ENCODE data around the gene HRAS.

The HRAS gene

GRCh38 chr11:553083-553987, 18.0 kb upstream of the HRAS start:
- no peak for DNase-seq

- DNase-seq = no peak
Observed at GRCh38 chr11:551596-551995, 16.2 kb upstream of the HRAS start.

DNA sequence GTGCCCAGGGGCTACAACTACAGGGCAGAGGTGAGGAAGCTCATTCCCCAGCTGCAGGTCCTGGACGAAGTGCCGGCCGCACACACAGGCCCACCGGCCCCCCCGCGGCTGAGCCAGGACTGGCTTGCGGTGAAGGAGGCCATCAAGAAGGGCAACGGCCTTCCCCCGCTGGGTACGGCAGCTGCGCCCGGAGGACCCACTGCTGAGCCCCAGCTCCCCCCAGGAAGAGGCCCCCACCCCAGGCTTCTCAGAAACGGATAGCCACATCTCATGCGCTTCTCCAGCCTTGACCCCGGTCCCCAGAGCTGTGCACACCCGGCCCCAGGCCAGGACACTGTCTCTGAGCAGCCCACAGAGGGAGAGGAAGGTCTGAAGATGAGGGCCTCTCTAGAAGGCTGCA, 15.8 kb upstream of the HRAS start:
- no peak for DNase-seq

GRCh38 chr11:550746-551085, 15.3 kb upstream of the HRAS start:
- no peak for DNase-seq

DNA sequence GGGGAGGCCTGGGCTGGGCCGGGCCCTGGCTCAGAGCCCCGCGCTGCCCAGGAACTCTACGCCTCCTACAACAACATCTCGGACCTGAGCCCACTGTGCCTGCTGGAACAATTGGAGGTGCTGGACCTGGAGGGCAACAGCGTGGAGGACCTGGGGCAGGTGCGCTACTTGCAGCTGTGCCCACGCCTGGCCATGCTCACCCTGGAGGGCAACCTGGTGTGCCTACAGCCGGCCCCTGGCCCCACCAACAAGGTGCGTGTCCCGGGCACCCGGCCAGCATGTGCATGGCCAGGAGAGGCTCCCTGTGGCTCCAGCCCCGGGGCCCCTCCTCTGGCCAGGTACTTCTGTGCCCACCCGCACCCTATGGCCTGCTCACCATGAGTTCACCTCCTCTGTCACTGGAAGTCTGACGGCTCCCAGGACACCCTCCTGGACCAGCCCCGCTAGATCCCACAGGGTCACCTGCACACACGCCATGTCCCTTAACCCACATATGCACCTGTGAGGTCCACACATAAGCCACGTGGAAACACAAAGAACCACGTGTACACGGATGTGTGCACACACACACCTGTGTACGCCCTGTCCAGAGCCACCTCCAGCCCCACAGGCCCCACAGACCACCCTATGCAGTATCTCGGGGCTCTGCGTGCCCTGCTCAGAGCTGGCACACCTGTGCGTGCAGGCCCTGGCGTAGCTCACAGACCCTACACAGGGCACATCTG, 14.8 kb upstream of the HRAS start:
- no peak for DNase-seq

GRCh38 chr11:548700-549603, 13.6 kb upstream of the HRAS start:
- DNase-seq = no peak

DNA sequence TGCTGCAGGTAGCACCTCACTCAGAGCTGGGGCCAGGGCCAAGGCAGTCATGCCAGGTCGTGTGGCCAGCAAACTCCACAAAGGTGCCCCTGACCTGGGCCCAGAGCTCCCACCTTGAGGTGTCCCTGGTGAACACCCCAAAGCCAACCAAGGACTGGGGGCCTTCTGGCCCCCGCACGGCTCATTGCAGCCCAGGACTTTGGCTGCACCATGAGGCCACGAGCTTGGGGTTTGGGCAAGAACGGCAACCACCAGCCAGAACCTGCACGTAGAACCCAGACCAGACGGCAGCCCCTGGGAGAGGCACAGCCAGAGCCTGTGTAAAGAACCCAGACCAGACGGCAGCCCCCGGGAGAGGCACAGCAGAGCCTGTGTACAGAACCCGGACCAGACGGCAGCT, 9.8 kb upstream of the HRAS start:
- DNase-seq = no peak

- no peak for DNase-seq
Observed at GRCh38 chr11:544817-545166, 9.4 kb upstream of the HRAS start.

DNA sequence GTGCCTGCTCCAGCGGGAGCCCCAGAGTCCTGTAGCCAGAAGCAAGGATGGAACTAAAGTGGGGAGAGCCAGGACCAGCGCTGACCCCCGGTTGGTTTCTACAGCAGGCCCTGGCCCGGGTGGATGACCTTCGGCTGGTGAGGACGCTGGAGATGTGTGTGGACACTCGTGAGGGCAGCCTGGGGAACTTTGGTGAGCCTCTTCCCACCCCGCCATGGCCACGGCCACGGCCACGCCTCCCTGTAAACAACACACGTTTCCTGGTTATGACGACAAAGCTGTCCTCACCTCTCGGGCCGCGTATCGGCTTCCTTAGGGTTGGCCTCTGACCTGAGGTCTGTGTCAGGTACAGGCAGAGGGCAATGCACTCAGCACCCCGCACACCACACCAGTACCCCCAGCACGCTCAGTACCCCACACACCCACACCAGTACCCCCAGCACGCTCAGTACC, 6.1 kb upstream of the HRAS start:
- no peak for DNase-seq

GRCh38 chr11:540583-541432, 5.4 kb upstream of the HRAS start:
- DNase-seq = no peak

- no peak for DNase-seq
Observed at GRCh38 chr11:539971-540481, 4.7 kb upstream of the HRAS start.

- no peak for DNase-seq
Observed at GRCh38 chr11:538431-539051, 3.2 kb upstream of the HRAS start.

- DNase-seq = no peak
Observed at GRCh38 chr11:537622-538430, 2.5 kb upstream of the HRAS start.

DNA sequence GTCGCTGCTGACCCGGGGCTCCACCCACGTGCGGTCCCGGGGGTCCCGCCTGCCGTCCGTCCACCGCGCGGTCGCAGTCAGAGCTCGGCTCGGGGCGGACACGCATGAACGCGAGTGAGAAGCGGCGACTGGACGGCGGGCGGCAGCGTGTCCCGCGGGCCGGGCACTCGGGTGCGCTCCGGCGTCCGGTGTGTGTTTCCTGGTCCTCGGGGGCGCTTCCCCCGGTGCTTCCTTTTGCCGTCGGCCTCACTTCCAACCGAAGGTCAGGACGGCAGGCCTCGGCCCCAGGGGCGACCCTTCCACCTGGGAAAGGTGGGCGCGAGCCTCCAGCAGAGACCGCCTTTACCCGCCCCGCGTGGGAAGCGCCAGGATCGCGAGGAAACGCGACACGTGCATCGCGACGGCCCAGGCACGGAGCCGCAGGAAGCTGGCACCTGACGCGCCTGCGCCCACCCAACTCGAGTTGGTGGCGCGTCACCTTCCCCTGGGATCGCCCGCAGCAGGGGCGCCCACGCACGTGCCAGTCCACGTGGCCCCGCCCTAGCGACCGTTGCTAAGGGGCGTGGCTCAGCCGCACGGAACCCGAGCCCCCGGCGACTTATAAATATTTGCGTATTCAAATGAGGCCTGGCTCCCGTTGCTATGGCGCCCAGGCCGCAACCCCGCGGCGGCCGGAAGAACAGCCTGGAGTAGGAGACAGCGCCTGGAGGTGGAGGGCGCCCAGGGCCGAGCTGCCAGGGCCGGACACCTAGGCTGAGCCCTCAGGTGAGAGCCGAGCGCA, 1.7 kb upstream of the HRAS start, which contains the start of gene LRRC56:
Gene LRRC56 (plus strand): TSS at position 687 of the 781 bp plus-strand sequence. CDS start 3,158 bp downstream, outside the sequence.
- no peak for DNase-seq

DNA sequence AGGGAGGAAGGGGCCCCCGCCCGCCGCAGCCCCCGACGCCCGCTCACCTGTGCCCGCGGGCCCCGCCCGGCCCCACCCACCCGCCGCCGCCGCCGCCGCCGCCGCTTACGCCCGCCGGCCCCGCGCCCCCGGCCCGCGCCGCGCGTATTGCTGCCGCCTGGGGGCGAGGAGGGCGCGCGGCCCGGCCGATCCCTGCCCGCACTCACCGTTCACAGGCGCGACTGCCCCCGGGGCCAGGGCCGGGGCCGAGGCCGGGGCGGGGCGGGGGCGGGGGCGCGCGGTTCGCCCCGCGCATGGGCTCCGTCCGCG, 212 bp downstream of the HRAS start:
- no peak for DNase-seq

GRCh38 chr11:534396-535209, 773 bp downstream of the HRAS start:
- DNase-seq = peak; percentile 81

DNA sequence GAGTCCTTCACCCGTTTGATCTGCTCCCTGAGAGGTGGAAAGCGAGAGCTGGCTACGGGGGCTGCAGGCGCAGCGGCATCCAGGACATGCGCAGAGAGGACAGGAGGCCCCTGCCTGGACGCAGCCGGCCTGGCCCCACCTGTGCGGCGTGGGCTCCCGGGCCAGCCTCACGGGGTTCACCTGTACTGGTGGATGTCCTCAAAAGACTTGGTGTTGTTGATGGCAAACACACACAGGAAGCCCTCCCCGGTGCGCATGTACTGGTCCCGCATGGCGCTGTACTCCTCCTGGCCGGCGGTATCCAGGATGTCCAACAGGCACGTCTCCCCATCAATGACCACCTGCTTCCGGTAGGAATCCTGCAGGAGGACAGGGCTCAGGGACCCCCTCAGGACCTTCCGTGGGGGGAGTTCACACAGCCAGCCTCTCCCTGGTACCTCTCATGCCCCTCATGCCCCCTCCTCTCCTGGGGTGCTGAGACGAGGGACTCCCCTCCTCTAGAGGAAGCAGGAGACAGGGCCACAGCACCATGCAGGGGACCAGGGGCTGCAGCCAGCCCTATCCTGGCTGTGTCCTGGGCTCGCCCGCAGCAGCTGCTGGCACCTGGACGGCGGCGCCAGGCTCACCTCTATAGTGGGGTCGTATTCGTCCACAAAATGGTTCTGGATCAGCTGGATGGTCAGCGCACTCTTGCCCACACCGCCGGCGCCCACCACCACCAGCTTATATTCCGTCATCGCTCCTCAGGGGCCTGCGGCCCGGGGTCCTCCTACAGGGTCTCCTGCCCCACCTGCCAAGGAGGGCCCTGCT, 1.6 kb downstream of the HRAS start:
- DNase-seq = no peak

DNA sequence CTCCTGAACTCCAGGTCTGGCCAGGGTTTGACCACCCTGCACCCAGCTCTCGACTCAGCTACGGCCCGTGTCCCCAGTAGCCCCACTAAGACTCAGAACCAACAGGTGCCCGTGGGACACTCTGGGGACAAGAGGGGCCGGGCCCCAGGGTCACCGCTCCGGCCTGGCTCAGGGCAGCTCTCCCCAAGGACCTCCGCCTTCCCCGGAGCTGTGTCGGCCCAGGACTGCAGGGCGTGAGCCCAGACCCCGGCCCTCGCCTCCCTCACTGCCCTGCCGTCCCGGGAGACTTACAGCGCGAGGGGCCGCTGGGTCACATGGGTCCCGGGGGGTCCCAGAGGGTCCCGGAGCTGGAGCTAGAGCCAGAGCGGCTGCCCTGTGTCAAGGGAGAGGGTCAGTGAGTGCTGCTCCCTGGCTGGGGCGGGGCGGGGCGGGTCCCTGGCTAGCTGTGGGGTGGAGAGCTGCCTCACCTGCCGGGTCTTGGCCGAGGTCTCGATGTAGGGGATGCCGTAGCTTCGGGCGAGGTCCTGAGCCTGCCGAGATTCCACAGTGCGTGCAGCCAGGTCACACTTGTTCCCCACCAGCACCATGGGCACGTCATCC, 2.3 kb downstream of the HRAS start:
- no peak for DNase-seq
